ENCODE data around the gene RAB11B.
"Not testable (repeated sequence)": the region's sequence is repeated elsewhere in the genome, so short reads cannot be mapped to it uniquely, and the experiment has no call there.

RAB11B gene

DNA sequence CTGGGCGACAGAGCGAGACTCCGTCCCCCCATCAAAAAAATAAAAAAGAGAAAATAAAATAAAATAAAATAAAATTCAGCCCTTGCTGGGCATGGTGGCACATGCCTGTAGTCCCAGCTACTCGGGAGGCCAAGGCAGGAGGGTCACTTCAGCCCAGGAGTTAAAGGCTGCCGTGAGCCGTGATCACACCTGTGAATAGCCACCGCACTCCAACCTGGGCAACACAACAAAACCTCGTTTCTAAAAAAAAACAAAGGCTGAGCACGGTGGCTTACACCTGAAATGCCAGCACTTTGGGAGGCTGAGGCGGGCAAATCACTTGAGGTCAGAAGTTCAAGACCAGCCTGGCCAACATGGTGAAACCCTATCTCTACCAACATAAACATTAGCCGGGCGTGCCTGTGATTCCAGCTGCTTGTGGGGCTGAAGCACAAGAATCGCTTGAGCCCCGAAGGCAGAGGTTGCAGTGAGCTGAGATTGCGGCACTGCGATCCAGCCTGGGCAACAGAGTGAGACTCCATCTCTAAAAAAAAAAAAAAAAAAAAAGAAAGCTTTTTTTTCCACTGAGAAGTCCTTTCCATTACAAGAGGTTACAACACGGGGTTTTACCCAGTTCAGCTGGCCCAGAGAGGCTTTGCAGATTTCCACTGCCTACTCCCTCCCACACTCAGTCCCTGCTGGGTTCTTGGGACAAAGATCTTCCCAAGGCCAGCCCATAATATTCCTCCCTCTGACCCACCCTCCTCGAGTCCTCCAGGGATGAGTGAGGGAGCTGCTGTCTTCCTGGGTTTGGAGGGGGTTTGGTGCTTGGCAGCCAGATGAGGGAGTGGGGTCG is 19.8 kb upstream of the RAB11B start:
- Histone ChIP-seq H3K4me1 (ENCODE audit: control extremely low read depth in 1 of 4, control insufficient read depth in 4 of 4, insufficient read depth in 4 of 4, low read length in 3 of 4) (peaks cover 0 to 24% (median 20%) of the 10 kb centered on the region in 4 experiments), H3K9me3 (ENCODE audit: control extremely low read depth in 1 of 5, control insufficient read depth in 4 of 5, insufficient read depth in 2 of 5, low read depth in 1 of 5, low read length in 4 of 5) (no peaks in the 10 kb centered on the region), H3K36me3 (ENCODE audit: control insufficient read depth in 4 of 4, insufficient read depth in 4 of 4, low read length in 3 of 4) (peaks cover 0 to 6% (median 0%) of the 10 kb centered on the region in 4 experiments), H3K27me3 (replicated peaks in 2 of 5; ENCODE audit: control insufficient read depth in 4 of 5, insufficient read depth in 5 of 5, low read length in 4 of 5) (peaks cover 0 to 28% (median 12%) of the 10 kb centered on the region in 5 experiments), H3K27ac (ENCODE audit: insufficient read depth in 1 of 2, low read depth in 1 of 2, low read length in 2 of 2, poor library complexity in 1 of 2, severe bottlenecking in 2 of 2) (no peak overlapping the region), H3K4me3 (ENCODE audit: control insufficient read depth in 1 of 7, extremely low read depth in 1 of 7, insufficient read depth in 4 of 7, low read depth in 2 of 7, low read length in 6 of 7) (no peak overlapping the region)
- ChIA-PET CTCF (interaction anchor here (0.8 to 2.1 kb wide), 5 partner anchors 12 to 17 kb away, joined by 3 to 10 read pairs (median 3); no protein-coding TSS in a partner anchor), POLR2A (no interaction called here)
- no peak for DNase-seq
- WGBS (ENCODE audit: insufficient coverage), result 95% methylated on average over 10 of the region's 19 CpGs

DNA sequence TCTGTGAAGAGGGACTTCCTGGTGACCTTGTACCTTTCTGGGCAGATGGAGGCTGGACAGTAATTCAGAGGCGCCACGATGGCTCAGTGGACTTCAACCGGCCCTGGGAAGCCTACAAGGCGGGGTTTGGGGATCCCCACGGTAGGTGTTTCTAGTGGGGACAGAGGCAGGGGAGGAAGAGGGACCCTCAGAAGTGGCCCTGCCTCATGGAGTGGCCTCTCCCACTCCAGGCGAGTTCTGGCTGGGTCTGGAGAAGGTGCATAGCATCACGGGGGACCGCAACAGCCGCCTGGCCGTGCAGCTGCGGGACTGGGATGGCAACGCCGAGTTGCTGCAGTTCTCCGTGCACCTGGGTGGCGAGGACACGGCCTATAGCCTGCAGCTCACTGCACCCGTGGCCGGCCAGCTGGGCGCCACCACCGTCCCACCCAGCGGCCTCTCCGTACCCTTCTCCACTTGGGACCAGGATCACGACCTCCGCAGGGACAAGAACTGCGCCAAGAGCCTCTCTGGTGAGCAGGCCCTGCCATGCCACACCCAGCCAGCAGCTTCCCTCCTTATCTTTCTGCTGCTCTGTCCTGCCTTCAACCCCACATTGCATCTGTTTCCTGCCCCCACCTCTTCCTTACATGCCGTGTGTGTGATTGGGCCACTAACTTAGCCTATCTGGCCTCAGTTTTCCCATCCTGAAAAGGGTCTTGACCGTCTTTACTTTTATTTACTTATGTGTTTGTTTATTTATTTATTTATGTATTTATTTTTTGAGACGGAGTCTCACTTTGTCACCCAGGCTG is 19.0 kb upstream of the RAB11B start:
- H3K36me3 ChIP-seq (ENCODE audit: control insufficient read depth in 4 of 4, insufficient read depth in 4 of 4, low read length in 3 of 4), result peaks cover 0 to 6% (median 0%) of the 10 kb centered on the region in 4 experiments
- H3K4me1 ChIP-seq (ENCODE audit: control extremely low read depth in 1 of 4, control insufficient read depth in 4 of 4, insufficient read depth in 4 of 4, low read length in 3 of 4), result peaks cover 0 to 24% (median 20%) of the 10 kb centered on the region in 4 experiments
- H3K27ac ChIP-seq (ENCODE audit: insufficient read depth in 1 of 2, low read depth in 1 of 2, low read length in 2 of 2, poor library complexity in 1 of 2, severe bottlenecking in 2 of 2), result no peak overlapping the region
- H3K27me3 ChIP-seq (replicated peaks in 2 of 5; ENCODE audit: control insufficient read depth in 4 of 5, insufficient read depth in 5 of 5, low read length in 4 of 5), result peaks cover 0 to 20% (median 7%) of the 10 kb centered on the region in 5 experiments
- no peaks in the 10 kb centered on the region for H3K9me3 ChIP-seq (ENCODE audit: control extremely low read depth in 1 of 5, control insufficient read depth in 4 of 5, insufficient read depth in 2 of 5, low read depth in 1 of 5, low read length in 4 of 5)
- ChIA-PET CTCF (interaction anchor here (1.0 to 2.1 kb wide), 3 partner anchors 13 to 18 kb away, joined by 3 to 10 read pairs (median 3); no protein-coding TSS in a partner anchor), POLR2A (no interaction called here)
- DNase-seq, result peak; percentile 52 to 92 (median 85)
- H3K4me3 ChIP-seq (ENCODE audit: control insufficient read depth in 1 of 7, extremely low read depth in 1 of 7, insufficient read depth in 4 of 7, low read depth in 2 of 7, low read length in 6 of 7), result peak overlapping the region in 1 of 7 experiments; percentile 8
- 78% methylated on average over 25 of the region's 28 CpGs for WGBS (ENCODE audit: insufficient coverage)

DNA sequence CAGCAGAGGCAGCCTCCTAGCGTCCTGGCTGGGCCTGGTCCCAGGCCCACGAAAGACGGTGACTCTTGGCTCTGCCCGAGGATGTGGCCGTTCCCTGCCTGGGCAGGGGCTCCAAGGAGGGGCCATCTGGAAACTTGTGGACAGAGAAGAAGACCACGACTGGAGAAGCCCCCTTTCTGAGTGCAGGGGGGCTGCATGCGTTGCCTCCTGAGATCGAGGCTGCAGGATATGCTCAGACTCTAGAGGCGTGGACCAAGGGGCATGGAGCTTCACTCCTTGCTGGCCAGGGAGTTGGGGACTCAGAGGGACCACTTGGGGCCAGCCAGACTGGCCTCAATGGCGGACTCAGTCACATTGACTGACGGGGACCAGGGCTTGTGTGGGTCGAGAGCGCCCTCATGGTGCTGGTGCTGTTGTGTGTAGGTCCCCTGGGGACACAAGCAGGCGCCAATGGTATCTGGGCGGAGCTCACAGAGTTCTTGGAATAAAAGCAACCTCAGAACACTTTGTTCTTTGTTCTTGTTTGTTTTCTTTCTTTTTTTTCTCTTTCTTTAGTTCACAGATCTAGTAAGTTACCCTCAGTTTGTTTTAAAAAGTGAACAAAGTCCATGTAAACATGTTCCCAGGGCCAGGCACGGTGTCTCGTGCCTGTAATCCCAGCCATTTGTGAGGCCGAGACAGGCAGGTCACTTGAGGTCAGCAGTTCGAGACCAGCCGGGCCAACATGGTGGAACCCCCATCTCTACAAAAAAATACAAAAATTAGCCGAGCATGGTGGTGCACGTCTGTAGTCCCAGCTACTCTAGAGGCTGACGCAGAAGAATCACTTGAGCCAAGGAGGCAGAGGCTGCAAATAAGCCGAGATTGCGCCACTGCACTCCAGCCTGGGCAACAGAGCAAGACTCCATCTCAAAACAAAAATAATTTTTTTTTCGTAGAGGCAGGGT is 16.0 kb upstream of the RAB11B start:
- CTCF ChIA-PET, result interaction anchor here (0.6 kb wide), 1 partner anchor 131 kb away, joined by 3 read pairs; no protein-coding TSS in a partner anchor
- WGBS (ENCODE audit: insufficient coverage), result 97% methylated on average over 25 of the region's 26 CpGs
- H3K27ac ChIP-seq (ENCODE audit: insufficient read depth in 1 of 2, low read depth in 1 of 2, low read length in 2 of 2, poor library complexity in 1 of 2, severe bottlenecking in 2 of 2), result no peak overlapping the region
- no peaks in the 10 kb centered on the region for H3K9me3 ChIP-seq (ENCODE audit: control extremely low read depth in 1 of 5, control insufficient read depth in 4 of 5, insufficient read depth in 2 of 5, low read depth in 1 of 5, low read length in 4 of 5)
- POLR2A ChIA-PET, result no interaction called here
- no peak overlapping the region for H3K4me3 ChIP-seq (ENCODE audit: control insufficient read depth in 1 of 7, extremely low read depth in 1 of 7, insufficient read depth in 4 of 7, low read depth in 2 of 7, low read length in 6 of 7)
- DNase-seq, result no peak
- H3K36me3 ChIP-seq (ENCODE audit: control insufficient read depth in 4 of 4, insufficient read depth in 4 of 4, low read length in 3 of 4), result peaks cover 0 to 6% (median 0%) of the 10 kb centered on the region in 4 experiments
- H3K4me1 ChIP-seq (ENCODE audit: control extremely low read depth in 1 of 4, control insufficient read depth in 4 of 4, insufficient read depth in 4 of 4, low read length in 3 of 4), result peaks cover 0 to 10% (median 8%) of the 10 kb centered on the region in 4 experiments
- H3K27me3 ChIP-seq (replicated peaks in 2 of 5; ENCODE audit: control insufficient read depth in 4 of 5, insufficient read depth in 5 of 5, low read length in 4 of 5), result no peaks in the 10 kb centered on the region

DNA sequence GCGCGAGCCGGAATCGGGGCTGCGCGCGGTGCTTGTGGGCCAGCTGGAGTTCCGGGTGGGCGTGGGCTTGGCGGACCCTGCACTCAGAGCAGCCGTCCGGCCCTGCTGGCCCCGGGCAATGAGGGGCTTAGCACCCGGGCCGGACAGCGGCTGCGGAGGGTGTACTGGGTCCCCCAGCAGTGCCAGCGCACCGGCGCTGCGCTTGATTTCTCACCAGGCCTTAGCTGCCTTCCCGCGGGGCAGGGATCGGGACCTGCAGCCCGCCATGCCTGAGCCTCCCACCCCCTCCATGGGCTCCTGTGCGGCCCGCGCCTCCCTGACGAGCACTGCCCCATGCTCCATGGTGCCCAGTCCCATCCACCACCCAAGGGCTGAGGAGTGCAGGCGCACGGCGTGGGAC is 14.4 kb upstream of the RAB11B start:
- CTCF ChIA-PET; H3K4me3 ChIP-seq (ENCODE audit: control insufficient read depth in 1 of 7, extremely low read depth in 1 of 7, insufficient read depth in 4 of 7, low read depth in 2 of 7, low read length in 6 of 7); POLR2A ChIA-PET; H3K27me3 ChIP-seq (replicated peaks in 2 of 5; ENCODE audit: control insufficient read depth in 4 of 5, insufficient read depth in 5 of 5, low read length in 4 of 5); H3K36me3 ChIP-seq (ENCODE audit: control insufficient read depth in 4 of 4, insufficient read depth in 4 of 4, low read length in 3 of 4); DNase-seq; H3K9me3 ChIP-seq (ENCODE audit: control extremely low read depth in 1 of 5, control insufficient read depth in 4 of 5, insufficient read depth in 2 of 5, low read depth in 1 of 5, low read length in 4 of 5); H3K4me1 ChIP-seq (ENCODE audit: control extremely low read depth in 1 of 4, control insufficient read depth in 4 of 4, insufficient read depth in 4 of 4, low read length in 3 of 4); H3K27ac ChIP-seq (ENCODE audit: insufficient read depth in 1 of 2, low read depth in 1 of 2, low read length in 2 of 2, poor library complexity in 1 of 2, severe bottlenecking in 2 of 2): not testable (repeated sequence)
- WGBS (ENCODE audit: insufficient coverage), result 93% methylated on average over 23 of the region's 32 CpGs

DNA sequence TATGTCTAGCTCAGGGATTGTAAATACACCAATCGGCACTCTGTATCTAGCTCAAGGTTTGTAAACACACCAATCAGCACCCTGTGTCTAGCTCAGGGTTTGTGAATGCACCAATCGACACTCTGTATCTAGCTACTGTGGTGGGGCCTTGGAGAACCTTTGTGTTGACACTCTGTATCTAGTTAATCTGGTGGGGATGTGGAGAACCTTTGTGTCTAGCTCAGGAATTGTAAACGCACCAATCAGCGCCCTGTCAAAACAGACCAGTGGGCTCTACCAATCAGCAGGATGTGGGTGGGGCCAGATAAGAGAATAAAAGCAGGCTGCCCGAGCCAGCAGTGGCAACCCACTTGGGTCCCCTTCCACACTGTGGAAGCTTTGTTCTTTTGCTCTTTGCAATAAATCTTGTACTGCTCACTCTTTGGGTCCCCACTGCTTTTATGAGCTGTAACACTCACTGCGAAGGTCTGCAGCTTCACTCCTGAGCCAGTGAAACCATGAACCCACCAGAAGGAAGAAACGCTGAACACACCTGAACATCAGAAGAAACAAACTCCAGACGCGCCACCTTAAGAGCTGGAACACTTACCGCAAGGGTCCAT is 13.7 kb upstream of the RAB11B start:
- H3K9me3 ChIP-seq (ENCODE audit: control extremely low read depth in 1 of 5, control insufficient read depth in 4 of 5, insufficient read depth in 2 of 5, low read depth in 1 of 5, low read length in 4 of 5); H3K4me3 ChIP-seq (ENCODE audit: control insufficient read depth in 1 of 7, extremely low read depth in 1 of 7, insufficient read depth in 4 of 7, low read depth in 2 of 7, low read length in 6 of 7); H3K4me1 ChIP-seq (ENCODE audit: control extremely low read depth in 1 of 4, control insufficient read depth in 4 of 4, insufficient read depth in 4 of 4, low read length in 3 of 4); POLR2A ChIA-PET; H3K27ac ChIP-seq (ENCODE audit: insufficient read depth in 1 of 2, low read depth in 1 of 2, low read length in 2 of 2, poor library complexity in 1 of 2, severe bottlenecking in 2 of 2); H3K36me3 ChIP-seq (ENCODE audit: control insufficient read depth in 4 of 4, insufficient read depth in 4 of 4, low read length in 3 of 4); DNase-seq; H3K27me3 ChIP-seq (replicated peaks in 2 of 5; ENCODE audit: control insufficient read depth in 4 of 5, insufficient read depth in 5 of 5, low read length in 4 of 5): not testable (repeated sequence)
- CTCF ChIA-PET, result interaction anchor here (1.2 to 2.3 kb wide), 2 partner anchors 17 to 22 kb away, joined by 5 to 10 read pairs; no protein-coding TSS in a partner anchor
- WGBS (ENCODE audit: insufficient coverage), result 96% methylated on average over 7 of the region's 10 CpGs

DNA sequence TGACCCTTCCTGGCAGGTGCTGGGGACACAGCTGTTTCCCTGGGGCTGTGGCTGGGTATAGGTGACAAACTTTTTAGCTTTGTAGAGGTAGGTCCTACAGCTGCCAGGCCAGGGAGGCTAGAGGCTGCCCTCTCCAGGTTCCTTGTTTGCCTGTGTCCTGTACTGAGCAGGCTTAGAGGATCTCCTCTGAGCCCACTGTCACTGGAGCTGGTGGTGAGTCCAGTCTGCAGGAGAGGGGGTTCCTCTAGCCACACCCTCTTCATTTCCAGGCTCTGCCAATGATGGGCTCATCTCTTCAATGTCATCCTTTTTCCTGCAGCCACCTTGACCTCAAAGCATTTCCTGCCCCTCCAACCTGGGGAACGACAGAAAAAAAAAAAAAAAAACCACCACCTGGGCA is 12.6 kb upstream of the RAB11B start:
- Histone ChIP-seq H3K27me3 (replicated peaks in 2 of 5; ENCODE audit: control insufficient read depth in 4 of 5, insufficient read depth in 5 of 5, low read length in 4 of 5) (no peaks in the 10 kb centered on the region), H3K27ac (ENCODE audit: insufficient read depth in 1 of 2, low read depth in 1 of 2, low read length in 2 of 2, poor library complexity in 1 of 2, severe bottlenecking in 2 of 2) (no peak overlapping the region), H3K4me3 (ENCODE audit: control insufficient read depth in 1 of 7, extremely low read depth in 1 of 7, insufficient read depth in 4 of 7, low read depth in 2 of 7, low read length in 6 of 7) (no peak overlapping the region), H3K36me3 (ENCODE audit: control insufficient read depth in 4 of 4, insufficient read depth in 4 of 4, low read length in 3 of 4) (peaks cover 0 to 6% (median 0%) of the 10 kb centered on the region in 4 experiments), H3K9me3 (ENCODE audit: control extremely low read depth in 1 of 5, control insufficient read depth in 4 of 5, insufficient read depth in 2 of 5, low read depth in 1 of 5, low read length in 4 of 5) (peaks cover 0 to 3% (median 0%) of the 10 kb centered on the region in 5 experiments), H3K4me1 (ENCODE audit: control extremely low read depth in 1 of 4, control insufficient read depth in 4 of 4, insufficient read depth in 4 of 4, low read length in 3 of 4) (no peaks in the 10 kb centered on the region)
- DNase-seq, result no peak
- ChIA-PET CTCF (interaction anchor here (1.0 to 2.3 kb wide), 5 partner anchors 10 to 26 kb away, joined by 3 to 10 read pairs (median 5); no protein-coding TSS in a partner anchor), POLR2A (no interaction called here)
- no CpG with 5 or more reads among the region's 1 CpG for WGBS (ENCODE audit: insufficient coverage)

All from common myeloid progenitor, CD34-positive (primary cell).